HepG2 (cell line): ENCODE data around the gene GNG3. TPM values are rescaled to one million over a fixed set of nuclear protein-coding genes. Genes with fewer than 3 reads are reported as not detected.
A peak's percentile ranks its signal among the peaks of the same experiment; 100 is the strongest.

Source experiments
- CC2D1A ChIP-seq: sonication (generic); formaldehyde crosslinking; IDR thresholded peaks from 2 replicates; pipeline ENCODE4 v1.8.1; 2023; ENCODE audit warnings: mild to moderate bottlenecking, missing genetic modification reagents
- CEBPB ChIP-seq: IDR thresholded peaks from 2 replicates; pipeline ENCODE4 v1.6.1; 2011; ENCODE audit warnings: low read depth, low read length, improper control_type of control experiment, borderline replicate concordance
- ETV5 ChIP-seq: IDR thresholded peaks from 2 replicates; pipeline ENCODE4 v1.6.1; 2018; ENCODE audit warnings: missing biosample characterization, missing genetic modification reagents, inconsistent platforms, borderline replicate concordance
- GATAD1 ChIP-seq: IDR thresholded peaks from 2 replicates; pipeline ENCODE4 v1.6.1; 2016; ENCODE audit warnings: missing genetic modification reagents, missing compliant biosample characterization
- MLX ChIP-seq: IDR thresholded peaks from 2 replicates; pipeline ENCODE4 v1.6.1; 2016
- NCOA1 ChIP-seq: sonication (generic); formaldehyde crosslinking; IDR thresholded peaks from 2 replicates; pipeline ENCODE4 v1.9.0; 2021; ENCODE audit warnings: missing genetic modification reagents
- NFKB2 ChIP-seq: sonication (generic); formaldehyde crosslinking; IDR thresholded peaks from 2 replicates; pipeline ENCODE4 v1.4.0; 2020; ENCODE audit warnings: missing genetic modification reagents, borderline replicate concordance
- PHF5A ChIP-seq: IDR thresholded peaks from one replicate; pipeline ENCODE4 v1.6.1; 2018; ENCODE audit warnings: low read depth, missing genetic modification reagents; ENCODE audit not compliant: unreplicated experiment
- RELA ChIP-seq: sonication (generic); formaldehyde crosslinking; IDR thresholded peaks from 2 replicates; pipeline ENCODE4 v1.4.0; 2020; ENCODE audit warnings: missing genetic modification reagents
- THAP9 ChIP-seq: sonication (generic); formaldehyde crosslinking; IDR thresholded peaks from 2 replicates; pipeline ENCODE4; 2020; ENCODE audit warnings: missing genetic modification reagents, mild to moderate bottlenecking, borderline replicate concordance
- XBP1 ChIP-seq: sonication (generic); formaldehyde crosslinking; IDR thresholded peaks from 2 replicates; pipeline ENCODE4 v1.5.0; 2020; ENCODE audit warnings: missing genetic modification reagents
- YEATS4 ChIP-seq: sonication (generic); formaldehyde crosslinking; IDR thresholded peaks from 2 replicates; pipeline ENCODE4 v1.4.0; 2020; ENCODE audit warnings: missing genetic modification reagents, borderline replicate concordance
- ZC3H13 ChIP-seq: sonication (generic); formaldehyde crosslinking; IDR thresholded peaks from 2 replicates; pipeline ENCODE4 v1.8.1; 2023; ENCODE audit warnings: mild to moderate bottlenecking, missing genetic modification reagents, moderate library complexity
- ZKSCAN8 ChIP-seq: IDR thresholded peaks from 2 replicates; pipeline ENCODE4 v1.6.1; 2016; ENCODE audit warnings: borderline replicate concordance, missing genetic modification reagents, missing compliant biosample characterization
- ZNF142 ChIP-seq: sonication (generic); formaldehyde crosslinking; IDR thresholded peaks from 2 replicates; pipeline ENCODE4 v1.4.0; 2020; ENCODE audit warnings: missing genetic modification reagents
- ZNF790 ChIP-seq: sonication (generic); formaldehyde crosslinking; IDR thresholded peaks from 2 replicates; pipeline ENCODE4 v1.8.0; 2022; ENCODE audit warnings: missing genetic modification reagents, mild to moderate bottlenecking, borderline replicate concordance
- ZNF839 ChIP-seq: sonication (generic); formaldehyde crosslinking; IDR thresholded peaks from 2 replicates; pipeline ENCODE4 v1.4.0; 2020; ENCODE audit warnings: missing genetic modification reagents, mild to moderate bottlenecking, borderline replicate concordance
- ZSCAN29 ChIP-seq: sonication (generic); formaldehyde crosslinking; conservative IDR thresholded peaks from 2 replicates; pipeline ENCODE4 v1.4.0; 2020; ENCODE audit warnings: mild to moderate bottlenecking, missing genetic modification reagents
- polyA plus RNA-seq, 8 experiments: library from polyadenylated mRNA; depleted of rRNA in 3 of 8; stranded (reverse) in 7 of 8; unstranded in 1 of 8; fragments of >200 nt; fragmentation: Illumina TruSeq in 4 of 8; extraction: Trizol in 4 of 8; gene quantifications; 2 replicates each; pipeline versions ENCODE4 v1.2.1 to v1.2.3, GENCODE V29; 2011 to 2016; ENCODE audit warnings: low read depth in 4 of 8, missing spikeins in 1 of 8, mixed read lengths in 1 of 8; ENCODE audit not compliant: insufficient read depth in 1 of 8
- total RNA-seq, 5 experiments: library from RNA; depleted of rRNA; stranded (reverse); fragments of >200 nt; fragmentation: Illumina TruSeq; extraction: Trizol; gene quantifications; 2 replicates each; pipeline ENCODE4 v1.2.3, GENCODE V29; 2016; ENCODE audit warnings: low read depth in 1 of 5

Gene GNG3
- total and polyA plus RNA-seq, 2 of the 13 experiments (the other 11 are each of a cell fraction or from before 2014, with no cell fraction given): not detected

- TF ChIP-seq XBP1 (CRISPR knock-in tag) (0 out of 2 replicates have a peak, but pooled peaks have one; percentile 52), ZKSCAN8 (CRISPR knock-in tag) (no peak), THAP9 (CRISPR knock-in tag) (peak; percentile 59; the same call in 1 of the 2 replicates), ZNF839 (CRISPR knock-in tag) (no peak), ZSCAN29 (no peak), MLX (CRISPR knock-in tag) (no peak), RELA (no peak), ETV5 (CRISPR knock-in tag) (peak; percentile 10; the same call in 1 of the 2 replicates), ZC3H13 (0 out of 2 replicates have a peak, but pooled peaks have one; percentile 41), PHF5A (peak; percentile 32), CC2D1A (no peak; the same call in 1 of the 2 replicates), ZNF142 (CRISPR knock-in tag) (no peak), CEBPB (no peak), NCOA1 (CRISPR knock-in tag) (no peak), YEATS4 (CRISPR knock-in tag) (no peak), NFKB2 (CRISPR knock-in tag) (peak; percentile 50; the same call in 1 of the 2 replicates), GATAD1 (CRISPR knock-in tag) (peak; percentile 80), ZNF790 (CRISPR knock-in tag) (no peak)
Observed at GRCh38 chr11:62728171-62728988, 20.9 kb downstream of the GNG3 start, which contains the start of gene TTC9C (continued).
